CD4-positive, alpha-beta T cell (primary cell): ENCODE measurements around the gene TFEB. TPM values are rescaled to one million over a fixed set of nuclear protein-coding genes. Genes with fewer than 3 reads are reported as not detected.

Experiments used
- ATAC-seq: fragments of 200-7000 bp; cut with Tn5 transposase; one replicate; pipeline ENCODE4 v1.10.0; 2022; ENCODE audit warnings: mild to moderate bottlenecking; ENCODE audit not compliant: poor library complexity
- CTCF ChIA-PET: fragments of 350-600 bp; sonication (Branson Sonifier 250); formaldehyde crosslinking; loops from one replicate; lab custom pipeline; 2021; ENCODE audit warnings: antibody characterized with exemption, inconsistent platforms; lab: Charles Lee
- POLR2A ChIA-PET: fragments of 350-600 bp; sonication (Branson Sonifier 250); formaldehyde crosslinking; loops from one replicate; lab custom pipeline; 2021; ENCODE audit warnings: antibody characterized with exemption, inconsistent platforms; lab: Charles Lee
- DNase-seq, 14 experiments: peaks; one replicate each; pipeline ENCODE4 v3.0.0-alpha.2; 2013 to 2020; ENCODE audit warnings: mixed read lengths in 2 of 14
- H3K27ac ChIP-seq, 2 donors: one replicate each; pipeline versions ENCODE4 v1.5.1 to v1.7.0; 2013; ENCODE audit warnings: low read length in 2 of 2, low read depth in 1 of 2, mild to moderate bottlenecking in 1 of 2
- H3K27me3 ChIP-seq, 2 experiments: 1 replicate in 1 of 2; 2 replicates in 1 of 2; pipeline versions ENCODE4 v1.6.1 to v1.7.0; 2013; ENCODE audit warnings: low read length in 2 of 2, control low read depth in 1 of 2, mild to moderate bottlenecking in 1 of 2, moderate library complexity in 1 of 2; ENCODE audit not compliant: insufficient read depth in 2 of 2, control insufficient read depth in 1 of 2
- H3K36me3 ChIP-seq: one replicate; pipeline ENCODE4 v1.6.1; 2013; ENCODE audit warnings: low read length, control low read depth; ENCODE audit not compliant: insufficient read depth
- H3K4me1 ChIP-seq: one replicate; pipeline ENCODE4 v1.6.1; 2013; ENCODE audit warnings: low read length, control low read depth; ENCODE audit not compliant: insufficient read depth
- H3K4me3 ChIP-seq: one replicate; pipeline ENCODE4 v1.5.1; 2013; ENCODE audit warnings: mild to moderate bottlenecking, low read length, moderate library complexity
- H3K9me3 ChIP-seq, 2 experiments: 1 replicate in 1 of 2; 2 replicates in 1 of 2; pipeline versions ENCODE4 v1.6.1 to v1.7.0; 2013; ENCODE audit warnings: low read length in 2 of 2, mild to moderate bottlenecking in 2 of 2, control low read depth in 1 of 2, moderate library complexity in 1 of 2; ENCODE audit not compliant: control insufficient read depth in 1 of 2, insufficient read depth in 1 of 2
- H3K27ac Mint-ChIP-seq: one replicate; pipeline ENCODE4 v1.8.0; 2020; ENCODE audit warnings: mixed read lengths
- H3K27me3 Mint-ChIP-seq: one replicate; pipeline ENCODE4 v1.8.0; 2021; ENCODE audit warnings: mixed read lengths
- H3K36me3 Mint-ChIP-seq: one replicate; pipeline ENCODE4 v1.8.0; 2021; ENCODE audit warnings: low read depth, mixed read lengths
- H3K4me1 Mint-ChIP-seq: one replicate; pipeline ENCODE4 v1.8.0; 2021; ENCODE audit warnings: low read depth, mixed read lengths
- H3K4me3 Mint-ChIP-seq: one replicate; pipeline ENCODE4 v1.8.0; 2020; ENCODE audit warnings: mild to moderate bottlenecking, mixed read lengths
- H3K9me3 Mint-ChIP-seq: one replicate; pipeline ENCODE4 v1.8.0; 2020; ENCODE audit warnings: mixed read lengths
- CTCF ChIP-seq: fragments of 200-600 bp; IDR thresholded peaks from one replicate; pipeline ENCODE4 v1.8.0; 2022; ENCODE audit warnings: antibody characterized with exemption, mild to moderate bottlenecking
- intact Hi-C, 2 experiments: fragments of 100-400 bp; cut with DNase I in 1 of 2; cut with micrococcal nuclease in 1 of 2; formaldehyde crosslinking; loops; one replicate each; pipeline versions ENCODE4 v1.15.1 to v1.9.0; 2023 to 2025; cut with DNase I, micrococcal nuclease
- total RNA-seq, 174 experiments: library from RNA in 2 of 174; stranded (reverse) in 2 of 174; gene quantifications; one replicate each; pipeline ENCODE4 v1.2.3 and lab custom pipeline; 2021 to 2026

Gene TFEB
- total RNA-seq, 2 experiments from 2014 or later: 23.8 to 24.1 TPM

GRCh38 chr6:41645007-41645618 lies 90.3 kb downstream of the TFEB start:
- Histone ChIP-seq H3K36me3 (no peaks in the 10 kb centered on the region), H3K27ac (no peak overlapping the region), H3K9me3 (no peaks in the 10 kb centered on the region), H3K27me3 (peaks cover 0 to 4% of the 10 kb centered on the region in 2 experiments), H3K4me1 (no peaks in the 10 kb centered on the region), H3K4me3 (no peak overlapping the region)
- ChIA-PET POLR2A (no interaction called here), CTCF (no interaction called here)
- Mint-ChIP-seq H3K9me3 (no peaks in the 10 kb centered on the region), H3K27ac (no peak overlapping the region), H3K4me1 (no peaks in the 10 kb centered on the region), H3K36me3 (no peaks in the 10 kb centered on the region), H3K4me3 (no peak overlapping the region), H3K27me3 (peaks cover 37% of the 10 kb centered on the region)
- TF ChIP-seq CTCF: no peak
- intact Hi-C loops: no loop called here
- ATAC-seq (no peak), DNase-seq (no peak)

- Mint-ChIP-seq H3K9me3 (no peaks in the 10 kb centered on the region), H3K4me3 (no peak overlapping the region), H3K27me3 (peaks cover 44% of the 10 kb centered on the region), H3K4me1 (peaks cover 6% of the 10 kb centered on the region), H3K27ac (no peak overlapping the region), H3K36me3 (no peaks in the 10 kb centered on the region)
- intact Hi-C loops: no loop called here
- H3K36me3 ChIP-seq: no peaks in the 10 kb centered on the region
- POLR2A ChIA-PET: no interaction called here
- ATAC-seq (no peak), DNase-seq (no peak)
- no peaks in the 10 kb centered on the region for H3K9me3 ChIP-seq
- H3K27me3 ChIP-seq: peaks cover 1 to 11% of the 10 kb centered on the region in 2 experiments
- CTCF ChIA-PET: no interaction called here
- H3K4me1 ChIP-seq: no peaks in the 10 kb centered on the region
- TF ChIP-seq CTCF: no peak
- no peak overlapping the region for H3K4me3 ChIP-seq
- H3K27ac ChIP-seq: no peak overlapping the region
Measured at GRCh38 chr6:41644297-41644879, 91.0 kb downstream of the TFEB start.

GRCh38 chr6:41643899-41644269 lies 91.5 kb downstream of the TFEB start:
- CTCF ChIA-PET: no interaction called here
- POLR2A ChIA-PET: no interaction called here
- H3K27me3 Mint-ChIP-seq: peaks cover 49% of the 10 kb centered on the region

More at GRCh38 chr6:41643899-41644269, 91.5 kb downstream of the TFEB start:
- no peak for TF ChIP-seq CTCF
- Mint-ChIP-seq H3K36me3 (no peaks in the 10 kb centered on the region), H3K27ac (no peak overlapping the region), H3K9me3 (no peaks in the 10 kb centered on the region), H3K4me1 (peaks cover 8% of the 10 kb centered on the region), H3K4me3 (no peak overlapping the region)
- intact Hi-C loops: no loop called here
- H3K4me1 ChIP-seq: no peaks in the 10 kb centered on the region
- no peaks in the 10 kb centered on the region for H3K36me3 ChIP-seq
- ATAC-seq (no peak), DNase-seq (no peak)
- peaks cover 0 to 4% of the 10 kb centered on the region in 2 experiments for H3K9me3 ChIP-seq
- H3K27ac ChIP-seq: no peak overlapping the region
- no peak overlapping the region for H3K4me3 ChIP-seq
- peaks cover 6 to 16% of the 10 kb centered on the region in 2 experiments for H3K27me3 ChIP-seq
